Subcutaneous adipose tissue (tissue), 4 donors: ENCODE data around the gene MRPS7. TPM values are rescaled to one million over a fixed set of nuclear protein-coding genes. Genes with fewer than 3 reads are reported as not detected.

Source experiments
- CTCF ChIP-seq: fragments of 450-650 bp; IDR thresholded peaks from one replicate; pipeline ENCODE4 v1.5.1; 2016; ENCODE audit warnings: low read depth, mild to moderate bottlenecking, control low read depth, antibody characterized with exemption, moderate library complexity
- total RNA-seq, 4 donors: library from RNA; depleted of rRNA; stranded (reverse); fragments of >200 nt; gene quantifications; one replicate each; pipeline ENCODE4 v1.1.0, GENCODE V29; 2016

The MRPS7 gene
- 10 to 100 TPM; 25.7 to 42.8 (median 38.5) TPM for total RNA-seq

GRCh38 chr17:75261336-75262111, at the start of gene MRPS7, which contains the start of gene GGA3:
Gene MRPS7 (plus strand): TSS chr17:75261879. CDS start chr17:75261901, 22 bp downstream.
Gene GGA3 (minus strand): TSS chr17:75261606. CDS start chr17:75261587, 19 bp downstream.
- TF ChIP-seq CTCF, result no peak

GRCh38 chr17:75218131-75218530, 43.5 kb upstream of the MRPS7 start:
- TF ChIP-seq CTCF, result no peak

- no peak for TF ChIP-seq CTCF
Measured at GRCh38 chr17:75219815-75220214, 41.9 kb upstream of the MRPS7 start.

GRCh38 chr17:75225016-75225415, 36.7 kb upstream of the MRPS7 start:
- no peak for TF ChIP-seq CTCF

GRCh38 chr17:75227729-75228128, 34.0 kb upstream of the MRPS7 start:
- no peak for TF ChIP-seq CTCF

GRCh38 chr17:75228305-75228704, 33.4 kb upstream of the MRPS7 start:
- no peak for TF ChIP-seq CTCF

- no peak for TF ChIP-seq CTCF
Measured at GRCh38 chr17:75228847-75229246, 32.8 kb upstream of the MRPS7 start.
